Stimulated activated CD4-positive, alpha-beta T cell treated with anti-CD3 and anti-CD28 coated beads, Interleukin-12 subunit alpha, Interleukin-12 subunit beta, amount 100 ng/mL, for 24 hours (primary cell): Measurements from ENCODE around the gene PLCB2.

Experiments
- DNase-seq, 2 experiments: peaks; one replicate each; pipeline ENCODE4 v3.0.0-alpha.2; 2020; ENCODE audit warnings: low read depth in 2 of 2

Gene PLCB2, protein sequence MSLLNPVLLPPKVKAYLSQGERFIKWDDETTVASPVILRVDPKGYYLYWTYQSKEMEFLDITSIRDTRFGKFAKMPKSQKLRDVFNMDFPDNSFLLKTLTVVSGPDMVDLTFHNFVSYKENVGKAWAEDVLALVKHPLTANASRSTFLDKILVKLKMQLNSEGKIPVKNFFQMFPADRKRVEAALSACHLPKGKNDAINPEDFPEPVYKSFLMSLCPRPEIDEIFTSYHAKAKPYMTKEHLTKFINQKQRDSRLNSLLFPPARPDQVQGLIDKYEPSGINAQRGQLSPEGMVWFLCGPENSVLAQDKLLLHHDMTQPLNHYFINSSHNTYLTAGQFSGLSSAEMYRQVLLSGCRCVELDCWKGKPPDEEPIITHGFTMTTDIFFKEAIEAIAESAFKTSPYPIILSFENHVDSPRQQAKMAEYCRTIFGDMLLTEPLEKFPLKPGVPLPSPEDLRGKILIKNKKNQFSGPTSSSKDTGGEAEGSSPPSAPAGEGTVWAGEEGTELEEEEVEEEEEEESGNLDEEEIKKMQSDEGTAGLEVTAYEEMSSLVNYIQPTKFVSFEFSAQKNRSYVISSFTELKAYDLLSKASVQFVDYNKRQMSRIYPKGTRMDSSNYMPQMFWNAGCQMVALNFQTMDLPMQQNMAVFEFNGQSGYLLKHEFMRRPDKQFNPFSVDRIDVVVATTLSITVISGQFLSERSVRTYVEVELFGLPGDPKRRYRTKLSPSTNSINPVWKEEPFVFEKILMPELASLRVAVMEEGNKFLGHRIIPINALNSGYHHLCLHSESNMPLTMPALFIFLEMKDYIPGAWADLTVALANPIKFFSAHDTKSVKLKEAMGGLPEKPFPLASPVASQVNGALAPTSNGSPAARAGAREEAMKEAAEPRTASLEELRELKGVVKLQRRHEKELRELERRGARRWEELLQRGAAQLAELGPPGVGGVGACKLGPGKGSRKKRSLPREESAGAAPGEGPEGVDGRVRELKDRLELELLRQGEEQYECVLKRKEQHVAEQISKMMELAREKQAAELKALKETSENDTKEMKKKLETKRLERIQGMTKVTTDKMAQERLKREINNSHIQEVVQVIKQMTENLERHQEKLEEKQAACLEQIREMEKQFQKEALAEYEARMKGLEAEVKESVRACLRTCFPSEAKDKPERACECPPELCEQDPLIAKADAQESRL

GRCh38 chr15:40307421-40308211, at the start of gene PLCB2:
Gene PLCB2 (minus strand): TSS chr15:40307935. CDS start chr15:40307672, 263 bp downstream.
- DNase-seq = peak in 1 of 2 experiments; percentile 54

DNA sequence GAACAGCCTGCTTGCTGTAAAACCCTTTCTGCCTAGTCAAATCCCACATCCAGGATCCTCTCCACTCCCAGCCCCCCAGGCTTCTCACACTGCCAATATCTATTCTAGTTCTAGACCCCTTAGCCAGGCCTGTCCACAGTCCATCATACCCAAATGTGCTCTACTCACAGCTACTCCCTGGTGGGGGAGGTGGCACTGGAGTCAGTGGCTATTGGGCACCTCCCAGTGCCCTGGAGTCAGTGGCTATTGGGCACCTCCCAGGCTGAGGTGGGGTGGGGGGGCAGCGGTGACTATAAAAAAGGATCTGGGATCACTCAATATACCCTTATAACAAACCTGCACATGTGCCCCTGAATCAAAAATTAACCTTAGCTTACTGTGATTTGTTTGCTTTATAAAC, 49.5 kb upstream of the PLCB2 start:
- no peak for DNase-seq

DNA sequence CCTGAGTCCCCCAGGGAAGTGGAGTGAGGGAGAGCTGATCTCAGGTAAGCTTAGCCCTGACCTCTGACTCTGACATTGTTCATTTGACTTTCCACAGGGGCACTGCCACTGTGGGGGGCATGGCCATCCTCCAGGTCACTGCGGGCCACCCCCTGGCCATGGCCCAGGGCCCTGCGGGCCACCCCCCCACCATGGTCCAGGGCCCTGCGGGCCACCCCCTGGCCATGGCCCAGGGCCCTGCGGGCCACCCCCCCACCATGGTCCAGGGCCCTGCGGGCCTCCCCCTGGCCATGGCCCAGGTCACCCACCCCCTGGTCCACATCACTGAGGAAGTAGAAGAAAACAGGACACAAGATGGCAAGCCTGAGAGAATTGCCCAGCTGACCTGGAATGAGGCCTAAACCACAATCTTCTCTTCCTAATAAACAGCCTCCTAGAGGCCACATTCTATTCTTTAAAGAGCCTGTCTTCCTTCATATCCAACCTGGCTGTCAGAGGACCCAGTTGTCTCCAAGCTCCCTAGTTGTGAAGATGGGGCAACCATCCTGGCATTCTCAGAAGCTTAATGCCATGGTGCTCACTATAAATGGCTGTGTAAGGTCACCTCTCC, 48.3 kb upstream of the PLCB2 start:
- DNase-seq = no peak

GRCh38 chr15:40354408-40355171, 46.9 kb upstream of the PLCB2 start:
- no peak for DNase-seq

GRCh38 chr15:40353697-40354096, 46.0 kb upstream of the PLCB2 start:
- DNase-seq = no peak

DNA sequence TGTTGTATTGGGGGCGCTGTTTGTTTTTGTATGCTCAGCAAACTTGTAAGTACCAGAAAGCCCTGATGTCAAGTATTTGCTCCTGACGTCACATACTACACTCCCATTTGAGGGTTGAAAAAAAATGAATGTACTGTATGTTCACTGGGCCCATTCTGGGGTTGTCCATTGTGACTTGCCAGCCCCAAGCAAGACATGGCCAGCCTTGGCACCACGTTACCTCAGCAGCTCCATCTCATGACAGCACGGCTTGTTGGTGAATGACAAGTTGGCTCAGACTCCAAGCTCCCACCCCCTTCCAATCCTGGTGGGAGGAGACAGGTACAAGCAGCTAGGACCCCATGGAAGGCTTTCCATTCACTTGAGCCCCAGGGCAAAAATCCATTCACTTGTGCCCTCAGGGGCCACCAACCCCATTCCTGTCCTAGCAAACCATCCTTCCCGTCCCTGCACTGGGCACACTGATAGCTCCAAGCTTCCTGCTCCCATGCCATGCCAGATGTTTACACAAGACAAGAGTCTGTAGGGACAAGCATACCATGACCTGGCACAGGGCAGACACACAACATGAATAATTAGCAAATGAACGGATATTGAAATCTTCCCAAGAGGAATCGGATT, 44.7 kb upstream of the PLCB2 start:
- DNase-seq = no peak

DNA sequence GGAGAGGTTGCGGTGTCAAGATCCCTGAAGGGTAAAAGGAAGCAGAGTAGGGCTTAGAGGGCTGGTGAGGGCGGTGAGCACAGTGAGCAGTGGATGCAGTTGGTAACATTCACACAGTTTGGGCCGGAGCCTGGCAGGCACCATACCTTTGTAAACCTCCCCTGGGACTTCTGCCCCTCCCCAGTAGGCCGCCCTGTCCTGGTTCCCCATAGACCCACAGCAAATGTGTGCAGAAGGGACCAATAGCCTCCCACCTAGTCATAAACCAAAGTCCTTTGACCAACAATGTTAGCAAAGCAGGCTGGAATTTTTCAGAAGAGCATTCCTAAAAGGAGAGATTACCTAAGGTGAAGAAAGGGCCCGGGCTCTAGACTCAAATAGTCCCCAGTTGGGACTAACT, 41.4 kb upstream of the PLCB2 start:
- DNase-seq = no peak

GRCh38 chr15:40348474-40348870, 40.7 kb upstream of the PLCB2 start:
- no peak for DNase-seq

DNA sequence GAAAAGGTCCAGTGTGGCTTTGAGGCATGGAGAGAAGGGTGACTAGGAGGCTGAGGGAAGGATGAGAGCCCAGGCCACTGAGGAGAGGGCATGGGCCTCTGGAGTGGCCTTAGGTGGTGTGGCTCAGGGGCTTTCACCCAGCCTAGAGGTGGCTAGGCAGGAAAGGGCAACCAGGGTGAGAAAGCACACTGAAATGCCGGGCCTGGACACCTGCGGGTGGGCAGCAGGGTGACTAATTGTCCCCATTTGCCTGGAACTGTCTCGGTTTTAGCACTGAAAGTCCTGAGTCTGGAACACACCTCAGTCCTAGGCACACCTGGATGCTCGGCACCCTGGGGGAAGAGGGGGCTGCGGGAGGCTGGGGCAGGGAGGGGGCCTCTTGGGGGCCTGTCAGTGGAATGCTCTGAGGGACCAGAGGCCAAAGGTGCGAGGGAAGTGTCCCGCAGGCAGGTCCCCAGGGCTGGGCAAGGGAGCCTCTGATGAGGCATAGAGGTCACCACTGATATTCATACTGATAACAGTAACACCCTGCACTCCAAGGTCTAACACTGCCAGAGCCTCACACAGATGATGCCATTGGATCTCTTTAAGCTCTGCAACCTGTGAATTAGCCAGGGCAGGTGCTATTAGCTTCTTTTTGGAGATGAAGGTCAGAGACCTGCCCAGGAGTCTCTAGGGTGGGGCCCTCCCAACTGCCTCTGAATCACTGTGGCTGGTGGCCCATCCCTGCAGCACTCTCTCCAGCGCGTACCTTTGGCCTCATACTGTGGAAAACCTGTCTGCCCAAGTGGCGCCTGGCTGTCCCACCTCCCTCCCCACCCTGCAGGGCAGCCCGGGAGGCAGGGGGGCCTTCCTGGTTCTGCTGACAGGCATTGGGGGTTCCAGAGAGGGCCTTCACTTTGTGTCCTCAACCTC, 40.1 kb upstream of the PLCB2 start:
- DNase-seq = no peak

GRCh38 chr15:40346579-40347558, 39.1 kb upstream of the PLCB2 start:
- DNase-seq = no peak

- no peak for DNase-seq
Measured at GRCh38 chr15:40345867-40346578, 38.3 kb upstream of the PLCB2 start.

- no peak for DNase-seq
Measured at GRCh38 chr15:40345225-40345866, 37.6 kb upstream of the PLCB2 start.

GRCh38 chr15:40344631-40345120, 36.9 kb upstream of the PLCB2 start:
- DNase-seq = peak; percentile 45 to 62

DNA sequence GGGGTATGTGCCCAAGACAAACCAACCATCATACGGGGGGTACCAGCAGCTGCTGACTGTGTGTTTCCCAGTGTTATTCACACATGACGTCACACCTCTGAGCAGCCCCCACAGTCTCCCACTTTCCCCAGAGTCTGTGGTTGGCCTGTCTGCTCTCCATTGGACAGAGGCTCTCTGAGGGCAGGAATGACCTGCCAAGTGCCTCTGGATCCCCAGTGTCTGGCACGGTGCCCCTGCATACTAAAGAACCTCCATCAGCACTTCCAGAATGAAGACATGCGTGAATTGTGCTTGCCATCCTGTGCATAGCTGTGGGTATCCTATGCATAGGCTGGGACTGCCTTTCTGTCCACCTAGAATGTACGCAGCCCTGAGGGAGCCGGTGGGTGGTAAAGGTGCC, 36.5 kb upstream of the PLCB2 start:
- DNase-seq = no peak

GRCh38 chr15:40343512-40343911, 35.8 kb upstream of the PLCB2 start:
- DNase-seq = no peak
